Trophoblast cell (in vitro differentiated cells and primary cell): ENCODE data around the gene FEM1A.
A peak's percentile ranks its signal among the peaks of the same experiment; 100 is the strongest.

Experiments used
- DNase-seq, 2 donors: peaks; one replicate each; pipeline ENCODE4 v3.0.0-alpha.2; 2016
- H2AFZ ChIP-seq: 2 replicates; pipeline ENCODE4 v1.6.1; 2013; ENCODE audit warnings: low read length, moderate library complexity, mild to moderate bottlenecking; ENCODE audit not compliant: insufficient read depth, poor library complexity
- H2AK5ac ChIP-seq: 2 replicates; pipeline ENCODE4 v1.6.1; 2013; ENCODE audit warnings: mild to moderate bottlenecking, low read length
- H2BK120ac ChIP-seq: 2 replicates; pipeline ENCODE4 v1.6.1; 2013; ENCODE audit warnings: low read length, mild to moderate bottlenecking, moderate library complexity; ENCODE audit not compliant: insufficient read depth, poor library complexity
- H2BK12ac ChIP-seq: 2 replicates; pipeline ENCODE4 v1.6.1; 2013; ENCODE audit warnings: mild to moderate bottlenecking, low read length, moderate library complexity
- H2BK5ac ChIP-seq: 2 replicates; pipeline ENCODE4 v1.6.1; 2013; ENCODE audit warnings: low read length, low read depth, moderate library complexity, mild to moderate bottlenecking; ENCODE audit not compliant: poor library complexity
- H3K14ac ChIP-seq: 2 replicates; pipeline ENCODE4 v1.6.1; 2013; ENCODE audit warnings: mild to moderate bottlenecking, low read length
- H3K18ac ChIP-seq: 2 replicates; pipeline ENCODE4 v1.6.1; 2013; ENCODE audit warnings: mild to moderate bottlenecking, low read length
- H3K23ac ChIP-seq: 2 replicates; pipeline ENCODE4 v1.6.1; 2013; ENCODE audit warnings: low read length
- H3K27ac ChIP-seq: 2 replicates; pipeline ENCODE4 v1.5.1; 2013; ENCODE audit warnings: low read depth, mild to moderate bottlenecking, inconsistent platforms, low read length, moderate library complexity
- H3K27me3 ChIP-seq: 2 replicates; pipeline ENCODE4 v1.6.1; 2013; ENCODE audit warnings: inconsistent platforms, mild to moderate bottlenecking, low read length, moderate library complexity; ENCODE audit not compliant: insufficient read depth
- H3K36me3 ChIP-seq, 2 experiments: 1 replicate in 1 of 2; 2 replicates in 1 of 2; pipeline ENCODE4 v1.6.1; 2013; ENCODE audit warnings: low read length in 2 of 2, mild to moderate bottlenecking in 2 of 2, moderate library complexity in 1 of 2; ENCODE audit not compliant: insufficient read depth in 2 of 2, control insufficient read depth in 1 of 2
- H3K4ac ChIP-seq: 2 replicates; pipeline ENCODE4 v1.6.1; 2013; ENCODE audit warnings: low read depth, mild to moderate bottlenecking, low read length, moderate library complexity
- H3K4me1 ChIP-seq, 2 experiments: 1 replicate in 1 of 2; 2 replicates in 1 of 2; pipeline ENCODE4 v1.6.1; 2013; ENCODE audit warnings: low read length in 2 of 2, mild to moderate bottlenecking in 2 of 2, moderate library complexity in 1 of 2; ENCODE audit not compliant: insufficient read depth in 2 of 2, control insufficient read depth in 1 of 2
- H3K4me2 ChIP-seq: 2 replicates; pipeline ENCODE4 v1.6.1; 2013; ENCODE audit warnings: inconsistent platforms, mild to moderate bottlenecking, low read length, moderate library complexity
- H3K4me3 ChIP-seq: 2 replicates; pipeline ENCODE4 v1.5.1; 2013; ENCODE audit warnings: mild to moderate bottlenecking, low read depth, low read length, inconsistent platforms
- H3K79me1 ChIP-seq: one replicate; pipeline ENCODE4 v1.6.1; 2013; ENCODE audit warnings: low read length
- H3K79me2 ChIP-seq: 2 replicates; pipeline ENCODE4 v1.6.1; 2013; ENCODE audit warnings: low read length, mild to moderate bottlenecking; ENCODE audit not compliant: control insufficient read depth, insufficient read depth, poor library complexity
- H3K9ac ChIP-seq: 2 replicates; pipeline ENCODE4 v1.6.1; 2013; ENCODE audit warnings: mild to moderate bottlenecking, low read length
- H3K9me3 ChIP-seq: 2 replicates; pipeline ENCODE4 v1.6.1; 2013; ENCODE audit warnings: low read depth, mild to moderate bottlenecking, control low read depth, inconsistent platforms, low read length; ENCODE audit not compliant: insufficient read depth
- H4K12ac ChIP-seq: 2 replicates; pipeline ENCODE4 v1.6.1; 2013; ENCODE audit warnings: low read depth, mild to moderate bottlenecking, low read length, moderate library complexity
- H4K8ac ChIP-seq: 2 replicates; pipeline ENCODE4 v1.6.1; 2013; ENCODE audit warnings: low read depth, mild to moderate bottlenecking, low read length, moderate library complexity
- H4K91ac ChIP-seq: one replicate; pipeline ENCODE4 v1.6.1; 2013; ENCODE audit warnings: low read depth, mild to moderate bottlenecking, low read length, moderate library complexity
- whole genome bisulfite sequencing: extraction: QIAGEN DNeasy Blood & Tissue Kit; methylation state at CpG from one replicate; pipeline ENCODE4 v1.1.7; 2013; ENCODE audit warnings: missing lambda C conversion rate; ENCODE audit not compliant: insufficient read length, insufficient coverage; ENCODE audit errors: extremely low coverage; 5-methylcytosine and 5-hydroxymethylcytosine counted together

FEM1A gene

DNA sequence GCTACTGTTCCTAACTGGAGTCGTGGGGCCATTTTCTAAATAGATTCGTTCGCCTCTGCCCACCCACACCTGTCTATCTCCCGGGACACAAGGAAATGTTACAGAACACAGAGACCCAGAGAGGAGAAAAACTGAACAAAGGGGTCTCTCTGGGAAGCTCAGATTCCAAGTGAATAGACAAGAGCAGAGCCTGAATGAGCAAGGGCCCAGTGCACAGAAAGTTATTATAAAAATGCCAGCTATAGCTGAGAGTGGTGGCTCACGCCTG lies 27.2 kb upstream of the FEM1A start:
- Histone ChIP-seq H2BK120ac (no peak overlapping the region), H3K27me3 (no peaks in the 10 kb centered on the region), H3K4me1 (peaks cover 3 to 6% of the 10 kb centered on the region in 2 experiments), H3K23ac (no peak overlapping the region), H2AFZ (no peak overlapping the region), H3K18ac (no peak overlapping the region), H2BK5ac (no peak overlapping the region), H3K14ac (no peak overlapping the region), H3K79me1 (no peaks in the 10 kb centered on the region), H3K79me2 (no peaks in the 10 kb centered on the region), H3K4me3 (no peak overlapping the region), H3K4me2 (no peak overlapping the region), H3K27ac (no peak overlapping the region), H4K91ac (no peak overlapping the region), H4K12ac (no peak overlapping the region), H3K4ac (no peak overlapping the region), H3K36me3 (no peaks in the 10 kb centered on the region), H2BK12ac (no peak overlapping the region), H3K9ac (no peak overlapping the region), H2AK5ac (no peak overlapping the region), H4K8ac (no peak overlapping the region), H3K9me3 (no peaks in the 10 kb centered on the region)
- WGBS: no CpG with 5 or more reads among the region's 5 CpGs
- no peak for DNase-seq

DNA sequence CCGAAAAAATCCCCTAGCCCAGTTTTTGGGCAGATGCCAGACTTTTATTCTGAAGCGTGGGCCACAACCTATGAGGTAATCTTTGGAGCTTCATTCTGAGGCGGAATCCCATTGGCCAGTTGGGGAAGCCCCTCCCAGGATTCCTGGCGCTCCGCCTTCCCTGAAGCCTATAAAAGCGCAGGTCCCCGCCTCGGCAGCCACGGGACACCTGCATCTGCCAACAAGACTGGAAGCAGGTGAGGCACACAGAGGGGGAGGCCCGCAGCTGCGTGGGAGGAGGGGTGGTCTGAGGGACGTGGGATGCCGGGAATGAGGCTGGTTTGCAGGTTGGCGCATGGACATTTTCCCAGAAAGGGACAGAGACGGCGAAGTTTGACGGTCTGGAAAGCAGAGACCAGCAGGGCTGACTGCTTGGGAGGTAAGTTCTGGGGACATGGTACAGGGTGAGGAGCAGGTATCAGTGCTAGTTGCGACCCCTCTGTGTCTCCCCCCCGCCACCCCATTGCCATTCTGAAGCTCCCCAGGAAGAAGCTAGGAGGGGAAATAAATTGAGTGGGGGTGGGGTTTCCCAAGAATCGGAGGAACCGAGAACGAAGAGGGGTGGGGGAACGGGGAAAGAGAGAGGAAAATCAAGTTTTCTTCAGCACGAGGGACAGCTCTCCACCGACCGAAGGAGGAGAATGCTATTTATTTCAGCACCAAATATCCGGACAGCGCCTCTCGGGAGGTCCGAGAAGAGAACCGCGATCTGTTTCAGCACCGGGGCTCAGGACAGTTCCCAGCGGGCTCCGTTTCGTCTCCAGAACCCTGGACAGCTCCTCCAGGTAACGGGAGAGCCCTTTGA lies 22.4 kb upstream of the FEM1A start:
- no peak overlapping the region for H3K4me3 ChIP-seq
- H3K23ac ChIP-seq: no peak overlapping the region
- H3K14ac ChIP-seq: no peak overlapping the region
- H2AFZ ChIP-seq: no peak overlapping the region
- H3K4ac ChIP-seq: no peak overlapping the region
- H3K9ac ChIP-seq: no peak overlapping the region
- no CpG with 5 or more reads among the region's 37 CpGs for WGBS
- no peaks in the 10 kb centered on the region for H3K9me3 ChIP-seq
- H3K36me3 ChIP-seq: no peaks in the 10 kb centered on the region
- H2AK5ac ChIP-seq: no peak overlapping the region
- no peaks in the 10 kb centered on the region for H3K4me1 ChIP-seq
- H2BK5ac ChIP-seq: no peak overlapping the region
- no peak overlapping the region for H3K18ac ChIP-seq
- peak; percentile 85 to 98 for DNase-seq
- no peak overlapping the region for H2BK12ac ChIP-seq
- no peak overlapping the region for H4K12ac ChIP-seq
- H3K4me2 ChIP-seq: no peak overlapping the region
- no peaks in the 10 kb centered on the region for H3K27me3 ChIP-seq
- H4K8ac ChIP-seq: no peak overlapping the region
- H2BK120ac ChIP-seq: no peak overlapping the region
- H3K79me1 ChIP-seq: no peaks in the 10 kb centered on the region
- no peak overlapping the region for H3K27ac ChIP-seq
- no peaks in the 10 kb centered on the region for H3K79me2 ChIP-seq
- H4K91ac ChIP-seq: no peak overlapping the region

DNA sequence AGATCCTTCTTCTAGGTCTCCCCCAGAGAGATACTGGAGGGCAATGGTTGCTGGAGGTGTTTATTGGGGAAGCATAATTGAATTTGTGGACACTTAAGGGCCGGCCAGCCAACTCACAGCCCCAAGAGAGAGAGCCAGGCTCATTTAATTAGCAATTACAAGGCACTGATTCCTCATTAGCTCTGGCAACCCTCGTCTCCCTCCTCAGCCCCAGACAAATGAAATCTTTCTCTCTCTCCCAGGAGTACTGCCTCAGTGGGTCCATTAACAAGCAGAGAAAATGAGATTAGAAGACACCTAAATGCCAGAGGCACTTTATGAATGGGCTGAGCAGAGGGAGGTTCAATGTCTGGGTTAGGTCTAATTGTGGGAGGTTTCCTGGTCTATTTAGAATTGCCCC lies 19.0 kb upstream of the FEM1A start:
- Histone ChIP-seq H3K4me2 (no peak overlapping the region), H2AFZ (no peak overlapping the region)

DNA sequence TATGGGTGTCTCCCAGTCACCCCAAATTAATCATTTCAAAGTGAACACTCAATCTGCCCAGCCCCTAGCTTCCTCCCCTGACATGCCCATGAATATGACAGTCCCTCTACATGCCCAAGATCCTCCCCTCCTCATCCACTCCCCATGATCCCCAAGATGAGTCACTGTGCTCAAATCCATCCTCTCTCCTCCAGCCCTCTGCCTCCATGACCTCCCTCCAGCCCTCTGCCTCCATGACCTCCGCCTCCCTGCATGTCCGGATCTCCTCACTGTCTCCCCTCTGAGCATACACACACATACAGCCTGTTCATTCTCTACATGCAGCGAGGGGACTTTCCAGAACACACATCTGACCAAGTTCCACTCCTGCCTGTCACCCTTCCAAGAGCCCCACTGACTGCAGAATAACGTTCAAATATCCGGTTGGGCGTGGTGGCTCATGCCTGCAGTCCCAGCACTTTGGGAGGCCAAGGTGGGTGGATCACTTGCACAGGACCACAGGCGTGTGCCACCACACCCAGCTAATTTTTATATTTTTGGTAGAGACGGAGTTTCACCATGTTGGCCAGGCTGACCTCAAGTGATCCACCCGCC lies 18.4 kb upstream of the FEM1A start:
- H3K4me2 ChIP-seq: no peak overlapping the region
- H2AK5ac ChIP-seq: no peak overlapping the region

More for the DNA sequence above, 19.0 kb upstream of the FEM1A start:
- H2AK5ac ChIP-seq: no peak overlapping the region
- DNase-seq: no peak
- H3K4me1 ChIP-seq: no peaks in the 10 kb centered on the region
- H3K36me3 ChIP-seq: no peaks in the 10 kb centered on the region
- no peak overlapping the region for H4K8ac ChIP-seq
- H3K9ac ChIP-seq: no peak overlapping the region
- WGBS: no CpG with 5 or more reads among the region's 2 CpGs
- H2BK120ac ChIP-seq: no peak overlapping the region
- no peak overlapping the region for H3K4ac ChIP-seq
- no peak overlapping the region for H4K91ac ChIP-seq
- no peak overlapping the region for H3K27ac ChIP-seq
- no peak overlapping the region for H2BK5ac ChIP-seq
- H3K79me1 ChIP-seq: no peaks in the 10 kb centered on the region
- no peaks in the 10 kb centered on the region for H3K79me2 ChIP-seq
- H3K27me3 ChIP-seq: no peaks in the 10 kb centered on the region
- H3K9me3 ChIP-seq: no peaks in the 10 kb centered on the region
- H3K4me3 ChIP-seq: no peak overlapping the region
- H3K23ac ChIP-seq: no peak overlapping the region
- H2BK12ac ChIP-seq: no peak overlapping the region
- H3K18ac ChIP-seq: no peak overlapping the region
- H3K14ac ChIP-seq: no peak overlapping the region
- no peak overlapping the region for H4K12ac ChIP-seq

More for the DNA sequence above, 18.4 kb upstream of the FEM1A start:
- no peaks in the 10 kb centered on the region for H3K9me3 ChIP-seq
- no peaks in the 10 kb centered on the region for H3K4me1 ChIP-seq
- H3K23ac ChIP-seq: no peak overlapping the region
- H3K9ac ChIP-seq: no peak overlapping the region
- no peaks in the 10 kb centered on the region for H3K27me3 ChIP-seq
- WGBS: no CpG with 5 or more reads among the region's 9 CpGs
- no peaks in the 10 kb centered on the region for H3K36me3 ChIP-seq
- H3K79me2 ChIP-seq: no peaks in the 10 kb centered on the region
- H4K91ac ChIP-seq: no peak overlapping the region
- no peak overlapping the region for H3K4ac ChIP-seq
- H4K12ac ChIP-seq: no peak overlapping the region
- H3K4me3 ChIP-seq: no peak overlapping the region
- H3K18ac ChIP-seq: no peak overlapping the region
- H4K8ac ChIP-seq: no peak overlapping the region
- no peaks in the 10 kb centered on the region for H3K79me1 ChIP-seq
- no peak overlapping the region for H3K14ac ChIP-seq
- no peak overlapping the region for H2BK12ac ChIP-seq
- H2BK120ac ChIP-seq: no peak overlapping the region
- peak in 1 of 2 donors; percentile 34 for DNase-seq
- no peak overlapping the region for H2AFZ ChIP-seq
- no peak overlapping the region for H3K27ac ChIP-seq
- no peak overlapping the region for H2BK5ac ChIP-seq
